Hematopoietic multipotent progenitor cell treated with erythropoietin and hydrocortisone succinate and interleukin-3 and kit ligand, for 17 days (in vitro differentiated cells): ENCODE measurements around the gene RTEL1.
"Not testable (repeated sequence)": the region's sequence is repeated elsewhere in the genome, so short reads cannot be mapped to it uniquely, and the experiment has no call there.

Source experiments
- DNase-seq: peaks from one replicate; pipeline ENCODE4 v3.0.0-alpha.2; 2015; ENCODE audit warnings: low spot score

Gene RTEL1

GRCh38 chr20:63667858-63668257 lies 9.7 kb downstream of the RTEL1 start:
- no peak for DNase-seq

- DNase-seq: no peak
Observed at GRCh38 chr20:63668351-63668750, 10.2 kb downstream of the RTEL1 start.

GRCh38 chr20:63671695-63672094 lies 13.6 kb downstream of the RTEL1 start:
- DNase-seq: not testable (repeated sequence)

GRCh38 chr20:63672666-63673065 lies 14.6 kb downstream of the RTEL1 start:
- no peak for DNase-seq

GRCh38 chr20:63673951-63674350 lies 15.8 kb downstream of the RTEL1 start:
- no peak for DNase-seq

GRCh38 chr20:63675681-63676368 lies 17.7 kb downstream of the RTEL1 start:
- no peak for DNase-seq

- no peak for DNase-seq
Observed at GRCh38 chr20:63678071-63678470, 20.0 kb downstream of the RTEL1 start.

- no peak for DNase-seq
Observed at GRCh38 chr20:63678667-63679465, 20.8 kb downstream of the RTEL1 start.

- no peak for DNase-seq
Observed at GRCh38 chr20:63679799-63680305, 21.7 kb downstream of the RTEL1 start.

- no peak for DNase-seq
Observed at GRCh38 chr20:63680427-63680826, 22.3 kb downstream of the RTEL1 start.

GRCh38 chr20:63680857-63681608 lies 22.9 kb downstream of the RTEL1 start:
- DNase-seq: no peak

- no peak for DNase-seq
Observed at GRCh38 chr20:63681609-63682142, 23.6 kb downstream of the RTEL1 start.

- DNase-seq: no peak
Observed at GRCh38 chr20:63682384-63683139, 24.4 kb downstream of the RTEL1 start.

- DNase-seq: no peak
Observed at GRCh38 chr20:63685269-63686026, 27.3 kb downstream of the RTEL1 start.

GRCh38 chr20:63686094-63686491 lies 28.0 kb downstream of the RTEL1 start:
- no peak for DNase-seq

GRCh38 chr20:63686492-63687321 lies 28.6 kb downstream of the RTEL1 start:
- no peak for DNase-seq

- no peak for DNase-seq
Observed at GRCh38 chr20:63687419-63688178, 29.5 kb downstream of the RTEL1 start.

- DNase-seq: no peak
Observed at GRCh38 chr20:63688228-63689045, 30.3 kb downstream of the RTEL1 start.
